Breast epithelium (tissue), 4 donors: ENCODE results near the gene NYNRIN. TPM values are rescaled to one million over a fixed set of nuclear protein-coding genes. Genes with fewer than 3 reads are reported as not detected.
A peak's percentile ranks its signal among the peaks of the same experiment; 100 is the strongest.

ENCODE experiments used
- DNase-seq, 2 donors: peaks; one replicate each; pipeline ENCODE4 v3.0.0-alpha.2; 2019; ENCODE audit warnings: low spot score in 2 of 2
- H3K27ac ChIP-seq, 2 donors: fragments of 200-600 bp; sonication (generic) in 1 of 2; one replicate each; pipeline ENCODE4 v1.5.1; 2016 to 2019; ENCODE audit warnings: mild to moderate bottlenecking in 1 of 2
- H3K27me3 ChIP-seq, 2 donors: fragments of 200-600 bp; sonication (generic) in 1 of 2; one replicate each; pipeline versions ENCODE4 v1.5.1 to v1.6.0; 2017 to 2019; ENCODE audit warnings: control low read depth in 1 of 2, mild to moderate bottlenecking in 1 of 2
- H3K36me3 ChIP-seq: fragments of 200-600 bp; one replicate; pipeline ENCODE4 v1.5.1; 2019
- H3K4me1 ChIP-seq, 2 donors: fragments of 200-600 bp; sonication (generic); one replicate each; pipeline ENCODE4 v1.5.1; 2016 to 2019; ENCODE audit warnings: control low read depth in 1 of 2
- H3K4me3 ChIP-seq, 3 donors: fragments of 200-600 bp; sonication (generic); 1 replicate in 2 of 3; 2 replicates in 1 of 3; pipeline ENCODE4 v1.5.1; 2016 to 2019; ENCODE audit warnings: mild to moderate bottlenecking in 3 of 3, moderate library complexity in 2 of 3
- H3K9me3 ChIP-seq, 2 donors: fragments of 200-600 bp; sonication (generic) in 1 of 2; one replicate each; pipeline ENCODE4 v1.5.1; 2016 to 2019; ENCODE audit warnings: control low read depth in 1 of 2
- CTCF ChIP-seq, 3 donors: fragments of 450-650 bp; IDR thresholded peaks; one replicate each; pipeline ENCODE4 v1.5.1; 2016 to 2017; ENCODE audit warnings: antibody characterized with exemption in 3 of 3, mild to moderate bottlenecking in 3 of 3, moderate library complexity in 3 of 3
- POLR2A ChIP-seq: fragments of 450-650 bp; IDR thresholded peaks from one replicate; pipeline ENCODE4 v1.6.1; 2016; ENCODE audit warnings: antibody characterized with exemption, mild to moderate bottlenecking, moderate library complexity
- POLR2AphosphoS5 ChIP-seq, 3 donors: sonication (generic); formaldehyde crosslinking; IDR thresholded peaks; one replicate each; pipeline ENCODE4 v1.6.1; 2017; ENCODE audit warnings: antibody characterized with exemption in 3 of 3
- intact Hi-C: fragments of 100-400 bp; cut with DNase I; formaldehyde crosslinking; loops from one replicate; pipeline ENCODE4 v1.15.1; 2023; ENCODE audit warnings: low total_unique reads
- total RNA-seq, 3 donors: library from RNA; depleted of rRNA; stranded (reverse); fragments of >200 nt; gene quantifications; one replicate each; pipeline ENCODE4 v1.1.0, GENCODE V29; 2016

The NYNRIN gene
- total RNA-seq, 3 donors from 2014 or later = 6.4 to 8.2 (median 7.7) TPM

GRCh38 chr14:24426912-24427536, 28.2 kb downstream of the NYNRIN start:
- DNase-seq = no peak
- peaks cover 6 to 10% of the 10 kb centered on the region in 2 donors for H3K4me1 ChIP-seq
- TF ChIP-seq POLR2AphosphoS5 (IDR thresholded peaks at IDR 0.05) (no peak), CTCF (IDR thresholded peaks at IDR 0.05) (no peak)
- no peaks in the 10 kb centered on the region for H3K36me3 ChIP-seq
- no peaks in the 10 kb centered on the region for H3K27me3 ChIP-seq
- no peaks in the 10 kb centered on the region for H3K9me3 ChIP-seq
- H3K4me3 ChIP-seq = no peak overlapping the region
- intact Hi-C loops = no loop called here
- H3K27ac ChIP-seq = no peak overlapping the region

- Histone ChIP-seq H3K36me3 (no peaks in the 10 kb centered on the region), H3K9me3 (no peaks in the 10 kb centered on the region), H3K27ac (peak overlapping the region in 1 of 2 donors; percentile 100), H3K4me1 (peaks cover 6 to 12% of the 10 kb centered on the region in 2 donors), H3K27me3 (no peaks in the 10 kb centered on the region), H3K4me3 (no peak overlapping the region)
- TF ChIP-seq POLR2AphosphoS5 (IDR thresholded peaks at IDR 0.05) = no peak
- TF ChIP-seq CTCF (IDR thresholded peaks at IDR 0.05) = no peak
- no peak for DNase-seq
- intact Hi-C loops = loop anchor here (1.0 to 2.0 kb wide), 2 partner anchors 18 to 91 kb away; no protein-coding TSS in a partner anchor
Measured at GRCh38 chr14:24427537-24428508, 29.0 kb downstream of the NYNRIN start.

- peak overlapping the region; percentile 96 to 100 for H3K27ac ChIP-seq
- no peaks in the 10 kb centered on the region for H3K27me3 ChIP-seq
- TF ChIP-seq POLR2AphosphoS5 (IDR thresholded peaks at IDR 0.05) (no peak), POLR2A (no peak), CTCF (IDR thresholded peaks at IDR 0.05) (no peak)
- DNase-seq = no peak
- H3K4me3 ChIP-seq = peak overlapping the region; percentile 65 to 94 (median 91)
- H3K9me3 ChIP-seq = no peaks in the 10 kb centered on the region
- peaks cover 6 to 14% of the 10 kb centered on the region in 2 donors for H3K4me1 ChIP-seq
- intact Hi-C loops = loop anchor here (1.0 to 2.0 kb wide), 2 partner anchors 17 to 92 kb away; no protein-coding TSS in a partner anchor
- H3K36me3 ChIP-seq = no peaks in the 10 kb centered on the region
Measured at GRCh38 chr14:24428628-24429394, 30.0 kb downstream of the NYNRIN start.

GRCh38 chr14:24429395-24430142, 30.8 kb downstream of the NYNRIN start, which contains the start of the genes CBLN3 and KHNYN:
TSS of gene CBLN3 (minus strand) at chr14:24429668. CDS start at chr14:24429054, 614 bp downstream.
TSS of gene KHNYN (plus strand) at chr14:24429954. CDS start at chr14:24430731, 777 bp downstream.
- no peaks in the 10 kb centered on the region for H3K27me3 ChIP-seq
- no peaks in the 10 kb centered on the region for H3K36me3 ChIP-seq
- peak; percentile 96 to 99 (median 97) for TF ChIP-seq POLR2AphosphoS5 (IDR thresholded peaks at IDR 0.05)
- peak; percentile 98 for TF ChIP-seq POLR2A
- TF ChIP-seq CTCF (IDR thresholded peaks at IDR 0.05) = peak in 1 of 3 donors; percentile 11
- H3K27ac ChIP-seq = peak within 1 kb of the TSS; percentile 96 to 100
- intact Hi-C loops = loop anchor here (2.0 kb wide), 2 partner anchors 61 to 93 kb away; partner anchors contain the start of gene NFATC4
- peak; percentile 89 to 91 for DNase-seq
- H3K4me3 ChIP-seq = peak within 1 kb of the TSS; percentile 65 to 94 (median 91)
- H3K4me1 ChIP-seq = peaks cover 6 to 14% of the 10 kb centered on the region in 2 donors
- no peaks in the 10 kb centered on the region for H3K9me3 ChIP-seq
